Fibroblast of skin of left quadriceps (primary cell): ENCODE data around the gene MTFP1.
"Not testable (repeated sequence)": the region's sequence is repeated elsewhere in the genome, so short reads cannot be mapped to it uniquely, and the experiment has no call there.

ENCODE experiments used
- DNase-seq, 2 experiments: peaks; one replicate each; pipeline ENCODE4 v3.0.0-alpha.2; 2013; ENCODE audit warnings: low read depth in 2 of 2

The MTFP1 gene

DNA sequence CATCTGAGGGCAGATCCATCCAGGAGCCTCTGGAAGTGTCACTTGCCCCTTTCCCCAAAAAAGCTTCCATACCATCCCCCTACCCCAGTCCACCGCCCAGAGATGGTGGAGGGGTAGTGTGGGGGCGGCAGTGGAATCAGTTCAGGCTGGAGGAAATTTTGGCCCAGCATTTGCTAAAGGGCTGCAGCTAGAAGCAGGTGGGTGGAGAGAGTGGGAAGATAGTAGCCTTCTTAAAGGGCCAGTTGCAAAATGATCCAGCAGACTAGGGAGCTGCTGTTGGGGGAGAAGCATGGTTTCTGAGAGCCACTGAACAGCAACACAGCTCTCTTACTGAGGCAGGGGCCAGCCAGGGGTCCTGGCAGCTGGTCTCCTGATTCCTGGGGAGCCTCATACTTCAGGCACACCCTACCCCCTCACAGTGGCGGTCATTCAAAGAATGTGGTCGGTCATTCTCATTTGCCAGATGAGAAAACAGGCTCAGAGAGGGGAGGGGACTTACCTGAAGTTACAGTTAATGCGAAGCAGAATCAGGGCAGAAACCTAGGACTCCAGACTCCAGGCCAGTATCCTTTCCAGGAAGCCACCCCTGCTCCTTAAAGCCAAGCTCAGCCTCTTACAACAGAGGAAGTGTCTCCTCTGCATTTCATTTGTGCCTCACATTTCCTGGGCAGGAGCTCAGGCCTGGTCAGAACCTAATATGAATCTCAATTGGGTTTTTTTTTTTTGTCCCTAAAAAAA, 23.4 kb upstream of the MTFP1 start:
- no peak for DNase-seq

DNA sequence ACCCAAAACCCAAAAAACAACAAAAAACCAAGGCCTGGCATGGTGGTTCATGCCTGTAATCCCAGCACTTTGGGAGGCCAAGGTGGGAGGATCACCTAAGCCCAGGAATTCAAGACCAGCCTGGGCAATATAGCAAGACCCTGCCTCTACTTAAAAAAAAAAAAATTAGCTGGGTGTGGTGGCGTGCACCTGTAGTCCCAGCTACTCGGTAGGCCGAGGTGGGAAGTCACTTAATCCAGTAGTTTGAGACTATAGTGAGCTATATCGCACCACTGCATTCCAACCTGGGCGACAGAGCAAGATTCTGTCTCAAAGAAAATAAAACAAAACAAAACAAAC, 22.8 kb upstream of the MTFP1 start:
- not testable (repeated sequence) for DNase-seq

DNA sequence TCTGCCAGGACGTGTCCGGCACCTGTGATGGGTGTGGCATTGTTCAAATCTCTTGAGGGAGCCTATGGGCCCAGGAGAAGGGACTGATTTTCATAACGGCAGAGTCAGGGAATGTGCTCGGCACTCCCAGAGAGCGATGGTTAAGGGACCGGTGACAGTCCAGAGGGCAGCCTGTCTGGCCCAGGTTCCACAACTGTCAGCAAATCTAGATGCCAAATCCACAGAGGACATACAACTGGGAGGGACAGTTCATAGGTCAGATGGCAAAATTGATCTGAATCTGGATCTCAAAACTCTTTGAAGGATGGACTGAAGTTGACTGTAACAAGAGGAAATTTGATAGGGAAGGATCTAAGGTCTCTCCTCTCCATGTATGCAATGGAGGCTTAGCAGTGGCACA, 21.3 kb upstream of the MTFP1 start:
- DNase-seq = no peak

DNA sequence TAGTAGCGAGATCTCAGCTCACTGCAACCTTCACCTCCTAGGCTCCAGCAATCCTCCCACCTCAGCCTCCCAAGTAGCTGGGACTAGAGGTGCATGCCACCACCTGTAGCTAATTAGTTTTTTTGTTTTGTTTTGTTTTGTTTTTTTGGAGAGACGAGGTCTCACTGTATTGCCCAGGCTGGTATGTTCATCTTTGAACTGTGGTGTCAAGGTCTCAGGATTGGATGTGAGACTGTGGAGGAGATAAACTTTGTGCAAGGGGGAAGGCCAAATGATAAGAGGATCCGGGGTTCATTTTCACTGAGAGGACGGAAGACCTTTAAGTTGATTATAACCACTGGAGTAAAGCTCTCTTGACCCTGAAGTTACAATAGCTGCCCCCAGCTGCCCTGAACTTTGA, 19.8 kb upstream of the MTFP1 start:
- DNase-seq = no peak

DNA sequence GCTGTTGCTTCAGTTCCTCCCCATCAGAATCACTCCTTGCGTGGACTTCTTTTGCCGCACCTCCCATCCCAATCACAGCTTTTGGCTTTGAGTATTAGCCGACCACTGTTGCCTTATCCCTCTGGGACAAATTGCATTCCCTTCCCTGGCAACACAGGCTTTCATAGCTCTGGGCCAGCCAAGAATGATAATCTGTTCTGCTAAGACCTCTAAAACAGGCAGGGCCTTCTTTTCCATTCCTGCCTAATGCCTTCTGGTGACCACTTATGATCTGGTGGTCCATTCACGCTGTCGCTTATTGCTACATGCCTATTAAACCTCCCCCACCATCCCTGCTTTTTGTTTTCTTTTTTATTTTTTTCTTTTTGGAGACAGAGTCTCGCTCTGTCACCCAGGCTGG, 19.2 kb upstream of the MTFP1 start:
- DNase-seq = no peak

DNA sequence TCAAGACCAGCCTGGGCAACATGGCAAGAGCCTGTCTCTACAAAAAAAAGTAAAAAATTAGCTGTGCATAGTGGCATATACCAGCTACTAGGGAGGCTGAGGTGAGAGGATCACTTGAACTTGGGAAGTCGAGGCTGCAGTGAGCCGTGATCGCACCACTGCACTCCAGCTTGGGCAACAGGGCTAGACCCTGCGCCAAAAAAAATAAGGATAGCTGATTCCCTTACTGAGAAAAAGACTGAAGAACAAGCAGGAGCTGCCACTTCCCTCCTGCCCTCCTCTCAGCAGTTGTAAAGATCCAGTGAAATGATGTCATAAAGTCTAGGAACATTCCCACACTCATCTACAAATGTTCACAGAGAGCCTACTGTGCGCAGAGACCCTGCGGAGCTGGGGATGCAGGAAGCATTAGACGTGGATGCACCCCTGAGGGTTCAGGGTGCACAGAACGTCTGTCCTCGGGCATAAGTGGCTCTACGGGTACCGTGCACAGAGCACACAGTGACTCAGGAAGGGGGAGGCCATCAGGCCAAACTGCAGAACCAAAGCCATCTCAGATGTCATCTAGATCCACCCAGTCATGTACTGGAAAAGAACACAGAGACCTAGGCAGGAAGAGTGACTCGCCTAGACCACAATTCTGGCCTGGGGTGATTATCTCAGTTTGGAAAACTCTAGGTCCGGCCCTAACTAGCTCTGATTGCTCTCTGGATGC, 17.0 kb upstream of the MTFP1 start:
- DNase-seq = no peak

DNA sequence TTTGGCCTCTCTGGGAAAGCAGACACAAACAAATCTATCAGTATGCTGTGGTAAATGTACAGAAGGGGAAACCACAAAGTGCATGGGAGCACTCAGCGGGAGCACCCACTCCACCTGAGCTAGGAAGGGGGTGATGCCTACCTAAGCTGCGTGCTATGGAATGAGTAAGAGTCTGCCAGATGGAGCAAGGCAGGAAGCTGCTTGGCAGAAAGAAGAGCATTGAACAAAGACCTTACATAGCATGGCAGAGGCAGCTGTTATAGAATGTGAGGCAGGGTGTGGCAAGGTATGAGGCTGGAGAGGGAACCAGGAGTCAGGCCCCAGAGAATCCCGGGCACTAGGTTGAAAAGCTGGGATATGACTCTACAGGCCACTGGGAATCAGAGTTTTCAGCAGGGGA, 13.8 kb upstream of the MTFP1 start:
- no peak for DNase-seq

DNA sequence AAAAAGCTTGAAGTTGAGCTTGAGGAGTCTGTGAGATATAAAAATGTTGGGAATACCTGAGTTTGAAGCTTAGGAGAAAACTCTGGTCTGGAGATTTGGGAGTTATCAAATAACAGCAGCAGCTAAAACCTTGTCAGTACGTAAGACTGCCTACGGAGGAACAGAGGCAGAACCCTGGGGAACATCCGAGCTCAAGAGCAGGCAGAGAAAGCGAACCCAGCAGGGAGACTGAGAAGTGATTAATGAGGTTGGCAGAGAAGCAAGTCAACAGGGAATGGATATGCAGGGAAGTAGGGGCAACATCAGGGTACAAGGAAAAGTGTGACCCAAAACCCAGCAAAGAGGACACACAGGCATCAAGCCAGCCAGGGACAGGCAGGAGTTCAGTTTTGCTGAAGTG, 12.6 kb upstream of the MTFP1 start:
- DNase-seq = no peak

DNA sequence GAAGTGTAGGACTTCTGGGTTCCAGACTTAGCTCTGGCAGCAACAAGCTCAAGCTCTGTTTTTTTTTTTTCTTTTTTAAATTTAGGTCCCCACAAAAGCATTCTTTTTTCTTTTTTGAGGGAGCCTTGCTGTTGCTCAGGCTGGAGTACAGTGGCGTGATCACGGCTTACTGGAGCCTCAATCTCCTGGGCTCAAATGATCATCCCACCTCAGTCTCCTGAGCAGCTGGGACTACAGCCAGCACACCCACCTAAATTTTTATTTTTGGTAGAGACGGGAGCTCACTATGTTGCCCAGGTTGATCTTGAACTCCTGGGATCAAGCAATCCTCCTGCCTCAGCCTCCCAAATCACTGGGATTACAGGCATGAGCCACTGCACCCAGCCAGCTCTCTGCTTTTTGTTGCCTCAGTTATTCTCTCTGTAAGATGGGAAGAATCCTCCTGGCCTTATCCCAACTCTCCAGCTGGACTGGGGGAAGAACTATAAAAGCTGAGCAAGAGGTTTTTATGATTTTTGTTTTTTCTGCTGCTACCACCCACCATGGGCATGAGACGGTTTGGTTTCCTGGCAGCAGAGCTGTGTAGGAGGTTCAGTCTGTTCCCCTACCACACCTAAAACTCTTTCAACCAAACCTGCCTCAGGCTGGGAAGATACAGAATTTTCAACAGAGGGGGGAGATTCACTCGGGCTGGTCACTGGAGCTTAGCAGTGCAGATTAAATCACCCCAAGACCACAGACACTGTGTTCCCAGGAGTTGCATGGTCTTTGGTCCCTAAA, 11.6 kb upstream of the MTFP1 start:
- DNase-seq = no peak

DNA sequence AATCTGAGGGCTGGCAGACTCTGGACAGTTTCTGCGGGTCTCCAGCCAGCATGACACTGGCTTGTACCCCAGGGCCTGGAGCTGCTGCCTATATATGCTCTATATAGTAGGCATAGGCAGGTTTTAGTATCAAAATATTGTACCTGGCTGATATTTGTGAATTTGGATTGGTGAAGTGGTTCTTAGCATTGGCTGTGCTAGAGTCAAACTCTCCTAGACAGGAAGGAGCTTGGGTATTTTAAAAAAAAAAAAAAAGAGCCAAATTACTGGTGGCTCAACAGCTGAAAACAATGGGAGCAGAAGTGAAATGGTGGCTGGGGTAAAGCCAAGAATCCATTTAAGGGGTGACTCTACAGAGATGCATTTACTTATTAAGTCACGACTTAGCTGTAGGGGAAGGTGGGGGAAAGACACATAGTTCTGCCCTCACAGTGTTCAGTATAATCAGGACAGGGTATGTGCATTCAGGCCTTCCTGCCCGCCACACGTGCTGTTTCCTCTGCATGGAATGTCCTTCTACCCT, 11.0 kb upstream of the MTFP1 start:
- DNase-seq = no peak

DNA sequence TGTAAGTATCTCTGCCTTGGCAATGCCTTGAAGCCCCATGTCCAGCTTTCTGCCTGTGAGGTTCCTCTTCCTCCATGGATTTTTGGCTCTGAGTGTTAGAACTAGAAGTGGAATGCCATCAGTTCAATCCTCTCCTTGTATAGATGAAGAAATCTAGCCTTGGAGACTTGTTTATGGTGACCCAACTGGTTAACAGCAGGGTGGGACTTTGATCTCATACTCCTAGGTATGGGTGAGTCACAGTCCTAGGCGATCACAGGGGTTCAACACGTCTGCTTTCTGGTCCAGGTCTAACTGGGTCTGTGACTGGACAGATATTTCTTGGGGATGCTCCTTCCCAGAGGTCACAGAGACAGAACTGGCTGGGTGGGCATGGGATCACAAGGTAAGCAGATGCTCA, 9.2 kb upstream of the MTFP1 start:
- no peak for DNase-seq

DNA sequence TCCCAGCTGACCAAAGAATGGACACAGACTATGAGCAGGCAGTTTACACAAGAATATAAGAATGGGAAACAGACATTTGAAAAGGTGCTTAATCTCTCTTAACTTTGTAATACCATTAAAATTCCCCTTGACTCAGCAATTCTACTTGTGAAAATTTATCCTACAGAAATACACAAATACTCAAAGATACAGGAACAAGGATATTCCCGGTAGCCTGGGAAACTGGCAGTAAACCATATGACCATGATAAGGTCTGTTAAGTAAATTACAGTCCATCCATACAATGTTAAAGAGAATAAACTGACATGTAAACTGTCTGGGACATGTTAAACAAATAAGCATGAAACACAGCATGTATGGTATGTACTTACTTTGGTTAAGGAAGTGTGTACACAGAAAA, 8.7 kb upstream of the MTFP1 start:
- no peak for DNase-seq

DNA sequence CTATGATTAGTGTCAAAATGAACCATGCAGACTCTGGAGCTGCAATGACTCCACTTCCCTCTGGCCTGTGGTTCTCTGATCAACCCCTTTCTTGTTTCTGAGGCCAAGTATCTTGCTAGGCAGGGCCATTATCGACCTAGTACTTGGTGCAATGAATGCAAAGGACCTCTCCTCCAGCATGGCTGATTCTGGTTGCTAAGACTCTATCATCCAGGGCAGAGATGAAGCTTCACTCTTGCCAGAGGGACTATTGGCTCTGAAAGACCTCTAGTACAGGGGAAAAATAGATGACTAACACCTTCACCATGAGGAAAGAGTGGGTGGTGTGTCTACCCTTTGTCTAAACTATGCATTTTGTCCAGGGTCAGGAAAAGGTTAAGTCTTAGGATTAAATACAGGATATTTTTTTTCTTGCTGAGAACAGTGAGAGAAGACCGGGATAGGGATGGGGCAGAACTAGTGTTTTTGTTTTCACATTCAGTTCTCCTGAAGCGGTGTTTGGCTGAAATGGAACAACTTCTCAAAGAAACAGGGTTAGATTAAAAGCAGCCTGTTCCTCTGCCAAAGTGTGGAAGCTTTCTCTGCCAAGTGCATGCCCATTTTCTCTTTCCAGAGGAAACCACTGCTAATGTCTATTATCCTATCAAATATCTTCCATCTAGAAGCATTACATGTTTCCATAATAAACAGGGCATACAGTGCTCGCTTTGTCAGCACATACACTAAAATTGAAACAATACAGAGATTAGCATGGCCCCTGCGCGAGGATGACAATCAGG, 5.0 kb upstream of the MTFP1 start:
- no peak for DNase-seq

DNA sequence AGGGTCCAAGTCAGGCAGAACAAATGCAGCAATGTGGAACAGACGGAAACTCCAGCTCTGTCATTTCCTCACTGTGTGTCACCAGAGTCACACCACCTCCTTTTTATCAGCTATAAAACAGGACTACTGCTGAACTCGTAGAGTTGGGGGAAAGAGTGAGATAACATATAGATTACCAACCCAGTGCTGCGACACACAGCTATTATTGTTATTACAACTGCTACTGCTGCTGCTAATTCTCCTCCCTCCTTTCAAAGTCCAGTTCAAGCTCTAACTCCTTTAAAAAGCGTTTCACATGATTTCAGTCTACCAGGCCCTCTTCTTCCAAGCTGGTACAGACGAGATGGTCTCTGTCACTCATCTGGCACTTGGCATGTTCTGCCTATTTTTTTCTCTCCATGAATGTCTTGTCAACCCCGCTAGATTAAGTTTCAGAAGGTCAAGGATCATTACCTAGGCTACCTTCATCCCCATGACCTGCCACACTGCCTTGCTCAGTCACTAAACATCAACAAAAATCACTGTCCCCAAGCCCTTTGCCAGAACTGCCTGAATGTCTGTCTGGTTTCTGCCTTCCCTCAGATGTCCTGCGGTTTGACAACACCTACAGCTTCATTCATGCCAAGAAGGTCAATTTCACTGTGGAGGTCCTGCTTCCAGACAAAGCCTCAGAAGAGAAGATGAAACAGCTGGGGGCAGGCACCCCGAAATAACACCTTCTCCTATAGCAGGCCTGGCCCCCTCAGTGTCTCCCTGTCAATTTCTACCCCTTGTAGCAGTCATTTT, 3.7 kb upstream of the MTFP1 start:
- DNase-seq = no peak

DNA sequence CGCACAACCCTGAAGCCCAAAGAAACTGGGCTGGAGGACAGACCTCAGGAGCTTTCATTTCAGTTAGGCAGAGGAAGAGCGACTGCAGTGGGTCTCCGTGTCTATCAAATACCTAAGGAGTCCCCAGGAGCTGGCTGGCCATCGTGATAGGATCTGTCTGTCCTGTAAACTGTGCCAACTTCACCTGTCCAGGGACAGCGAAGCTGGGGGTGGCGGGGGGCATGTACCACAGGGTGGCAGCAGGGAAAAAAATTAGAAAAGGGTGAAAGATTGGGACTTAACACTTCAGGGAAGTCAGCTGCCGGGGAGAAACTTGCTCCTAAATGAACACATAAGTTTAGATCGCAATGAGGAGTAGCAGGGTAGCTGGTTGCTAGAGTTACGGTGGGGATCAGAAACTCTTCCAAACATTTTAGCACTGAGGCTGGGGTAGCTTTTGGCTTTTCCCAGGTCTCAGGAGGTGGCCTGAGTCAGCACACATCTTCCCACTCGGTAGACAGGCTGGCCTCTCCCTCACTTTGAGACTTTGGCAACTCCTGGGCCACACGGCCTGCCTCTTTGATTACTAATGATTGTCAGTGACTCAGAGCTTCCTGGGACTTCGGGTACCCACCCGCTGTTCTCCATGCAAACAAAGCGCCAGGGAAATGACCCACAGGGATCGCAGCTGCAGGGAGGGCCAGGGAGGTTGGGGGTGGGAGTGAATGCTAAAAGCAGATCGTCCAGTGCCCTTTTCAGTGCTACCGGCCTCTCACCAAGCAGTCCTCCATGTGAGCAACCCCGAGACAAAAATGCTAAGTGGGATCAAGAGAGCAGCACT, 2.9 kb upstream of the MTFP1 start:
- DNase-seq = peak; percentile 60 to 62

DNA sequence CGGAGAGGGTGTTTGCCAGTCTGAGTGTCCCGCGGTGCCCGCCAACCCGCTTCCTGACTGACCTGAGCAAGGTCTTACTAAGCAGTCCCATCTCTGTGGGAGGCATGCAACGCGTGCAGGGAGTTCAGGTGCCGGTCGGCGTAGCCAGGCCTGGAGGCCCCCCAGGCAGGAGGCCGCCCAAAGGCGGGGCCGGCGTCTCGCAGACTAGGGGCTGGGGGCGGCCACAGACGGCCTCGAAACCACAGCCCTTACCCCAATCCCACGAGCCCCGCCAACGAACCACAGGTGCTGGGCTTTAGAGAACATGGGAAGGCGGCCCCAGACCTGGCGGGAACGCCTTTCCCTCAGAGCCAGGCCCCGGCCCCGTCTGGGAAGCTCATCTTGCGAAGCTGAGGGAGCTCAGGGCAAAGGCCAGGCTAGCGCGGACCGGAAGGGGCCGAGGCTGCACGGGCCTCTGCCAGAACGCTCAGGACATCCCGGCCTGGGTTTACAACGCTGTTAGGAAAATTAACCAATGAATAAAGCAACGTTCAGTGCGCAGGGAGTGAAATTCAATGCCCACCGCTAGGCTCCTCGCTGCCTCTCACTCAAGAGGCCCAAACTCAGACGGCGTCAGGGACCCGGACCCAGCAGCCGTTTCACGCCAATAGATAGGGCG, 2.1 kb upstream of the MTFP1 start:
- no peak for DNase-seq

DNA sequence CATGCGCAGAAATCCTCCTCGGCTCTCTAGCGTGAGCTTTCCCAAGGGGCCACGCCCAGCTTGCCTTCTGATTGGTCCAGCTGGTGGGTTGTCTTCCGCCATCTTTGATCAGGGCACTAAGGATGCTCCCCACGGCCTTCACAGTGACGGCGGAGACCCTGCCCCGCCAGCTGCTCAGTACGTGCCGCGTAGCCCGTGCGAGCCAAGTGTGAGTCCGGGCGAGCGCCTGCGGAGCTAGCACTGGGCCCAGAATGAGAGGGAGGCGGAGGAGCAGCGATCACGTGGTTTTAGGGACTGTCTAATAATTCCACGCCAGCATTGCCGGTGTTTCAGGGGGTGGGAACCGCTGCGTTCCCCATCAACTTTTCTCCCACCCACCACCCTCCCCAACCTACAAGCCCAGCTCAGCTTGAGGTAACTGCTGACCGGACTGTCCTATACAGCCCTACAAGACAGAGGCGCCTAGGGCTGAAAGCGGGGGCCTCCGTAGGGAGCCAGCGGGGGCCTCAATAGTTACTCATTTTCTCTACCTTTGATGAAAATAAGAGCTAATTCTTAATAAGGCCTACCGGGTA, 1.5 kb upstream of the MTFP1 start:
- peak; percentile 100 for DNase-seq

DNA sequence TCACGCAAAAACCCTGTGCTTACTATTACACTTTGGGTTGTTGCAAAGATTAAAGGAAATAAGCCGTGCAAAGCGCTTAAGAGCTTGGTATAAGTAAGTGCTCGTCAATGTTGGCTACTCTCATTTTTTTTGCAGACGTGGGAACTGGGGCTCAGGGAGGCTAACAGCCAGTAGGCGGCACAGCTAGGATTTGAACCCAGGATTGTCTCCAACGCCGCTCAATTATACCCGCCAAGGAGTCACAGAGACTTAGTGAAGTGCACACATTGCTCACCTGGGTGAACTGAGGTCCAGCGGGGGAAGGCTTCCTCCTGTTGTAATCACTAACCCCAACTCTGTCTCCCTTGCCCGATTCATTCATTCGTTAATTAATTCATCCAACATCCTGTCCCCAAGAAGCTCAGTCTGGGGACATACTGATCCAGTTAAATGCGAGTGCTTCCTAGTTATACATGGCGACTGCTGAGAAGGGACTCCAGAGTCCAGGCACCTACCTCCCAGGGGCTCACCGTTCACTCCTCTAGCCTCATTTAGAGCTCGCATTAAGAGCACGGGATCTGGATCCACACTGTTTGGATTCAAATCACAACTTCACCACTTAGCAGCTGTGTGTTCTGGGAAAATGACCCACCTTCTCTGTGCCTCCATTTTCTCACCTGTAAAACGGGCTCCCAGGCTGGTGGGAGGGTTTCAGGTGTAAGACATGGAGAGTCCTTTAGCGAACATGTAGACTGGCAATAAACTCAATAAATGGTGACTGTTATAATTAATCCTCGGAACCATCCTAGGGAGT, 838 bp upstream of the MTFP1 start:
- no peak for DNase-seq

DNA sequence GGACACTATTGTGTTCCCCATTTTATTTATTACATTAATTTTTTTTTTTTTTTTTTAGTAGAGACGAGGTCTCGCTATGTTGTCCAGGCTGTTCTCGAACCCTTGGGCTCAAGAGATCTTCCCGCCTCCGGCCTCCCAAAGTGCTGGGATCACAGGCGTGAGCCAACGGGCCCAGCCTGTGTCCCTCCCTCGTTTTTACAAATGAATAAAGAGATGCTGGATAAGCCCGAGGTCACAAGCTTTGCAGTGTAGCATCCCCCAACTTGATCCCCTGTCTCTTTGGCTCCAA, 297 bp upstream of the MTFP1 start:
- DNase-seq = no peak
